K562 (cell line): ENCODE results near the gene BTBD18. TPM values are rescaled to one million over a fixed set of nuclear protein-coding genes. Genes with fewer than 3 reads are reported as not detected.

ENCODE experiments used
- BRD4 ChIP-seq: fragments of 200-600 bp; sonication (generic); IDR thresholded peaks from 2 replicates; pipeline ENCODE4 v1.6.1; 2017; ENCODE audit warnings: inconsistent platforms
- CBFA2T3 ChIP-seq: fragments of 450-650 bp; IDR thresholded peaks from 2 replicates; pipeline ENCODE4 v1.6.1; 2017
- CBX5 ChIP-seq: IDR thresholded peaks from 2 replicates; pipeline ENCODE4 v1.6.1; 2014; ENCODE audit warnings: low read depth, borderline replicate concordance
- HLTF ChIP-seq: fragments of 450-650 bp; IDR thresholded peaks from 2 replicates; pipeline ENCODE4 v1.6.1; 2016
- HNRNPUL1 ChIP-seq: fragments of 200-400 bp; formaldehyde crosslinking; IDR thresholded peaks from 2 replicates; pipeline ENCODE4 v1.6.1; 2017; ENCODE audit warnings: low read length
- KHSRP ChIP-seq: fragments of 450-650 bp; IDR thresholded peaks from 2 replicates; pipeline ENCODE4 v1.6.1; 2017
- KLF6 ChIP-seq: fragments of 250-450 bp; sonication (Bioruptor Pico); IDR thresholded peaks from 2 replicates; pipeline ENCODE4 v1.4.0; 2020; ENCODE audit warnings: mild to moderate bottlenecking, moderate library complexity, borderline replicate concordance
- MEF2D ChIP-seq: conservative IDR thresholded peaks from 2 replicates; pipeline ENCODE4 v1.6.1; 2016; ENCODE audit warnings: low read depth, missing genetic modification characterization, missing compliant biosample characterization
- NCOA4 ChIP-seq: fragments of 450-650 bp; IDR thresholded peaks from 2 replicates; pipeline ENCODE4 v1.6.1; 2018; ENCODE audit warnings: mild to moderate bottlenecking; ENCODE audit not compliant: partially characterized antibody
- NFATC3 ChIP-seq: fragments of 450-650 bp; IDR thresholded peaks from 2 replicates; pipeline ENCODE4 v1.6.1; 2017; ENCODE audit warnings: mild to moderate bottlenecking
- NONO ChIP-seq, 2 experiments: fragments of 200-400 bp in 1 of 2; fragments of 450-650 bp in 1 of 2; formaldehyde crosslinking in 1 of 2; IDR thresholded peaks; 2 replicates each; pipeline ENCODE4 v1.6.1; 2017; ENCODE audit warnings: low read depth in 2 of 2, mild to moderate bottlenecking in 2 of 2, moderate library complexity in 2 of 2, low read length in 1 of 2
- PHB2 ChIP-seq: fragments of 450-650 bp; IDR thresholded peaks from 2 replicates; pipeline ENCODE4 v1.6.1; 2017; ENCODE audit warnings: low read depth
- PHF20 ChIP-seq: fragments of 450-650 bp; IDR thresholded peaks from 2 replicates; pipeline ENCODE4 v1.6.1; 2018; ENCODE audit not compliant: partially characterized antibody
- SETDB1 ChIP-seq: IDR thresholded peaks from one replicate; pipeline ENCODE4 v1.6.1; 2012; ENCODE audit warnings: low read length, control low read depth, inconsistent platforms
- SMAD3 ChIP-seq: fragments of 450-650 bp; formaldehyde crosslinking; conservative IDR thresholded peaks from 2 replicates; pipeline ENCODE4 v1.4.0; 2020; ENCODE audit warnings: mild to moderate bottlenecking
- SP2 ChIP-seq: IDR thresholded peaks from 2 replicates; pipeline ENCODE4 v1.6.1; 2011; ENCODE audit warnings: mild to moderate bottlenecking, low read depth, low read length, moderate library complexity; ENCODE audit not compliant: poor library complexity, severe bottlenecking; ENCODE audit errors: extremely low read depth
- ZBTB1 ChIP-seq: sonication (generic); formaldehyde crosslinking; IDR thresholded peaks from 2 replicates; pipeline ENCODE4 v1.8.1; 2023; ENCODE audit warnings: missing genetic modification reagents, low read depth, mild to moderate bottlenecking, borderline replicate concordance
- ZFX ChIP-seq: sonication (generic); formaldehyde crosslinking; IDR thresholded peaks from 2 replicates; pipeline ENCODE4 v1.8.0; 2022; ENCODE audit warnings: mild to moderate bottlenecking, missing genetic modification reagents, moderate library complexity
- ZNF143 ChIP-seq: sonication (generic); formaldehyde crosslinking; IDR thresholded peaks from 2 replicates; pipeline ENCODE4 v1.9.0; 2022; ENCODE audit warnings: mild to moderate bottlenecking, missing genetic modification reagents
- ZNF239 ChIP-seq: fragments of 250-450 bp; sonication (Bioruptor Pico); IDR thresholded peaks from 2 replicates; pipeline ENCODE4 v1.4.0; 2020; ENCODE audit warnings: mild to moderate bottlenecking
- ZNF75A ChIP-seq: fragments of 450-650 bp; formaldehyde crosslinking; IDR thresholded peaks from 2 replicates; pipeline ENCODE4 v1.4.0; 2020; ENCODE audit warnings: mild to moderate bottlenecking
- polyA plus RNA-seq, 8 experiments: library from polyadenylated mRNA; depleted of rRNA in 4 of 8; stranded (reverse) in 5 of 8; unstranded in 3 of 8; fragments of >200 nt; fragmentation: Nextera tagmentation in 2 of 8; fragmentation: Illumina TruSeq in 1 of 8; extraction: Ambion mirVana in 2 of 8; extraction: Trizol in 1 of 8; gene quantifications; 2 replicates each; pipeline versions ENCODE4 v1.2.1 to v1.2.3, GENCODE V29; 2011 to 2014; ENCODE audit warnings: inconsistent platforms in 1 of 8, missing spikeins in 1 of 8
- total RNA-seq, 7 experiments: library from RNA; depleted of rRNA in 6 of 7; stranded (reverse); fragments of >200 nt in 6 of 7; fragmentation: Illumina TruSeq in 2 of 7; extraction: Trizol in 2 of 7; gene quantifications; 2 replicates each; pipeline versions ENCODE4 v1.2.1 to v1.2.3, GENCODE V29; 2011 to 2021; ENCODE audit warnings: low replicate concordance in 1 of 7
- TF ChIP-seq, protein P1 (sequence below): fragments of 250-450 bp; sonication (Bioruptor Pico); IDR thresholded peaks from 2 replicates; pipeline ENCODE4 v1.8.0; 2022; ENCODE audit warnings: moderate library complexity, mild to moderate bottlenecking, inconsistent platforms
- TF ChIP-seq, protein P2 (sequence below): fragments of 450-650 bp; IDR thresholded peaks from 2 replicates; pipeline ENCODE4 v1.6.1; 2018; ENCODE audit warnings: mild to moderate bottlenecking, low read depth; ENCODE audit not compliant: partially characterized antibody
- TF ChIP-seq, protein P3 (sequence below): sonication (generic); formaldehyde crosslinking; IDR thresholded peaks from 2 replicates; pipeline ENCODE4 v1.8.0; 2022; ENCODE audit warnings: mild to moderate bottlenecking, missing genetic modification reagents
- TF ChIP-seq, protein P4 (sequence below): fragments of 250-450 bp; sonication (Bioruptor Pico); IDR thresholded peaks from 2 replicates; pipeline ENCODE4 v1.8.0; 2022; ENCODE audit warnings: inconsistent platforms, mild to moderate bottlenecking, moderate library complexity, borderline replicate concordance

BTBD18 gene
- total and polyA plus RNA-seq, 9 of the 15 experiments (the other 6 are each of a cell fraction or from before 2014, with no cell fraction given): 0.06 TPM; not detected in 8

DNA sequence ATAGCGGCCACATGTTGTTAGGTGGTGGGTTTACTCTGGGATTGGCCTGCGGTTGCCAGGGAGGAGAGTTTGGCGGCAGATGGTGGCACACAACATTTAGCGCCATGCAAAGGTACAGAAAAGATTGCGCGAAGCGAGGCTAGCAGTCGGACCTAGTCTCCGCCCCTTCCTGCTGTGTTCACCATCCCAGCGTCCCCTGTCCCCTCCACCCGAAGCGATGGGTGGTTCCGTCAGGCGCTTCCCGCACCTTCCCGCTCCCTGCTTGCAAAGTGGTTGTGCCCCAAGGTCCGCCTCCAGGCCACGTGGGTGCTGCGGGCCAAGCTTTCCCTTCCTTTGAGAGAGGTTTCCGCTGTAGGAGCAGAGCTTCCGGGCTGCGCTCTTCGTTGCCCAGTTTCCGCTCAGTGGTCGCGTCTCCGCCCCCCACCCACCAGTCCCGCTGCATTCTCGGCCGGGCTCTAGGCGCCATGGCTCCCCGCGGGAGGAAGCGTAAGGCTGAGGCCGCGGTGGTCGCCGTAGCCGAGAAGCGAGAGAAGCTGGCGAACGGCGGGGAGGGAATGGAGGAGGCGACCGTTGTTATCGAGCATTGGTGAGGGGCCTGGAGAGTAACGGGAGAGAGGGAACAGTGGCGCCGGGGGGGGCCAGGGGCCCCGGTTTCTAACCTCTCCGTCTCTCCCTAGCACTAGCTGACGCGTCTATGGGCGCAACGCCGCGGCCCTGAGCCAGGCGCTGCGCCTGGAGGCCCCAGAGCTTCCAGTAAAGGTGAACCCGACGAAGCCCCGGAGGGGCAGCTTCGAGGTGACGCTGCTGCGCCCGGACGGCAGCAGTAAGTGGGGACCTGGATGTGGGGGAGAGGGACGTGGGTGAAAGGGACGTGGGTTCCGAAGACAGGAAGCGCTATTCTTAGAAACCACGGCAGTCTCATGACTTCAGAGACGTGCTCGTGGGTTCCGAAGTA, 10.2 kb downstream of the BTBD18 start, which contains the start of gene SELENOH (continued):
- TF ChIP-seq, protein P1, sequence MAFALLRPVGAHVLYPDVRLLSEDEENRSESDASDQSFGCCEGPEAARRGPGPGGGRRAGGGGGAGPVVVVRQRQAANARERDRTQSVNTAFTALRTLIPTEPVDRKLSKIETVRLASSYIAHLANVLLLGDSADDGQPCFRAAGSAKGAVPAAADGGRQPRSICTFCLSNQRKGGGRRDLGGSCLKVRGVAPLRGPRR (CRISPR knock-in tag): no peak; the same call in 1 of the 2 replicates
- TF ChIP-seq, protein P2, sequence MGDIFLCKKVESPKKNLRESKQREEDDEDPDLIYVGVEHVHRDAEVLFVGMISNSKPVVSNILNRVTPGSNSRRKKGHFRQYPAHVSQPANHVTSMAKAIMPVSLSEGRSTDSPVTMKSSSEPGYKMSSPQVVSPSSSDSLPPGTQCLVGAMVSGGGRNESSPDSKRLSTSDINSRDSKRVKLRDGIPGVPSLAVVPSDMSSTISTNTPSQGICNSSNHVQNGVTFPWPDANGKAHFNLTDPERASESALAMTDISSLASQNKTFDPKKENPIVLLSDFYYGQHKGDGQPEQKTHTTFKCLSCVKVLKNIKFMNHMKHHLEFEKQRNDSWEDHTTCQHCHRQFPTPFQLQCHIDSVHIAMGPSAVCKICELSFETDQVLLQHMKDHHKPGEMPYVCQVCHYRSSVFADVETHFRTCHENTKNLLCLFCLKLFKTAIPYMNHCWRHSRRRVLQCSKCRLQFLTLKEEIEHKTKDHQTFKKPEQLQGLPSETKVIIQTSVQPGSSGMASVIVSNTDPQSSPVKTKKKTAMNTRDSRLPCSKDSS: no peak
- TF ChIP-seq BRD4 (peak; percentile 74), MEF2D (peak; percentile 65), CBX5 (peak; percentile 80; the same call in 1 of the 2 replicates), SMAD3 (0 out of 2 replicates have a peak, but pooled peaks have one; percentile 26), KHSRP (no peak), NCOA4 (no peak), HNRNPUL1 (no peak), SP2 (no peak), NFATC3 (no peak), ZNF75A (CRISPR knock-in tag) (no peak), CBFA2T3 (peak; percentile 24; the same call in 1 of the 2 replicates), PHF20 (peak; percentile 97), ZBTB1 (CRISPR knock-in tag) (peak; percentile 65; the same call in 1 of the 2 replicates), HLTF (peak; percentile 87; the same call in 1 of the 2 replicates), ZNF239 (CRISPR knock-in tag) (no peak; the same call in 1 of the 2 replicates), KLF6 (CRISPR knock-in tag) (no peak; the same call in 1 of the 2 replicates), ZNF143 (CRISPR knock-in tag) (peak; percentile 43; the same call in 1 of the 2 replicates), PHB2 (no peak), ZFX (CRISPR knock-in tag) (peak; percentile 78), NONO (IDR thresholded peaks at IDR 0.05; ENCODE audit: low read depth in 2 of 2, low read length in 1 of 2) (peak in 1 of 2 experiments; percentile 96; a peak in 2 of 4 replicates), SETDB1 (no peak)
- TF ChIP-seq, protein P3, sequence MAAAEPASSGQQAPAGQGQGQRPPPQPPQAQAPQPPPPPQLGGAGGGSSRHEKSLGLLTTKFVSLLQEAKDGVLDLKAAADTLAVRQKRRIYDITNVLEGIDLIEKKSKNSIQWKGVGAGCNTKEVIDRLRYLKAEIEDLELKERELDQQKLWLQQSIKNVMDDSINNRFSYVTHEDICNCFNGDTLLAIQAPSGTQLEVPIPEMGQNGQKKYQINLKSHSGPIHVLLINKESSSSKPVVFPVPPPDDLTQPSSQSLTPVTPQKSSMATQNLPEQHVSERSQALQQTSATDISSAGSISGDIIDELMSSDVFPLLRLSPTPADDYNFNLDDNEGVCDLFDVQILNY (CRISPR knock-in tag): no peak; the same call in 1 of the 2 replicates
- TF ChIP-seq, protein P4, sequence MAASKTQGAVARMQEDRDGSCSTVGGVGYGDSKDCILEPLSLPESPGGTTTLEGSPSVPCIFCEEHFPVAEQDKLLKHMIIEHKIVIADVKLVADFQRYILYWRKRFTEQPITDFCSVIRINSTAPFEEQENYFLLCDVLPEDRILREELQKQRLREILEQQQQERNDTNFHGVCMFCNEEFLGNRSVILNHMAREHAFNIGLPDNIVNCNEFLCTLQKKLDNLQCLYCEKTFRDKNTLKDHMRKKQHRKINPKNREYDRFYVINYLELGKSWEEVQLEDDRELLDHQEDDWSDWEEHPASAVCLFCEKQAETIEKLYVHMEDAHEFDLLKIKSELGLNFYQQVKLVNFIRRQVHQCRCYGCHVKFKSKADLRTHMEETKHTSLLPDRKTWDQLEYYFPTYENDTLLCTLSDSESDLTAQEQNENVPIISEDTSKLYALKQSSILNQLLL: no peak
